GM23248 (cell line): ENCODE measurements around the gene HEATR5A.

Source experiments
- EZH2 ChIP-seq: fragments of 200-600 bp; sonication (generic); IDR thresholded peaks from 2 replicates; pipeline ENCODE4 v1.6.1; 2018; ENCODE audit warnings: antibody characterized with exemption, mild to moderate bottlenecking; ENCODE audit not compliant: insufficient read depth, poor library complexity, severe bottlenecking
- EZH2phosphoT487 ChIP-seq: fragments of 200-600 bp; sonication (generic); IDR thresholded peaks from 2 replicates; pipeline ENCODE4 v1.6.1; 2018; ENCODE audit warnings: antibody characterized with exemption, moderate library complexity, mild to moderate bottlenecking, low read depth; ENCODE audit not compliant: insufficient read depth

GRCh38 chr14:31430634-31431264, 10.4 kb upstream of the HEATR5A start:
- TF ChIP-seq EZH2, result no peak
- no peak for TF ChIP-seq EZH2phosphoT487
